ENCODE data around the gene PKNOX2. TPM values are rescaled to one million over a fixed set of nuclear protein-coding genes. Genes with fewer than 3 reads are reported as not detected.

The PKNOX2 gene
- total and polyA plus RNA-seq, 7 donors, result 0.23 to 4.7 (median 1.4) TPM

GRCh38 chr11:125476721-125477120 is 312.2 kb downstream of the PKNOX2 start:
- intact Hi-C loops (cut with DNase I), result no loop called here
- Histone ChIP-seq H3K4me3 (no peak overlapping the region), H3K27me3 (no peaks in the 10 kb centered on the region), H3K36me3 (peaks cover 0 to 28% (median 0%) of the 10 kb centered on the region in 4 donors), H3K9me3 (no peaks in the 10 kb centered on the region), H3K27ac (no peak overlapping the region), H3K4me1 (no peaks in the 10 kb centered on the region)
- WGBS, 2 donors, result 51 to 74% methylated on average over 3 of the region's 3 CpGs
- no peak for TF ChIP-seq POLR2AphosphoS5 (IDR thresholded peaks at IDR 0.05)
- no peak for TF ChIP-seq EP300 (IDR thresholded peaks at IDR 0.05)
- TF ChIP-seq POLR2A (IDR thresholded peaks at IDR 0.05), result no peak
- no peak for TF ChIP-seq CTCF (IDR thresholded peaks at IDR 0.05)
- no peak for DNase-seq

GRCh38 chr11:125479137-125479536 is 314.6 kb downstream of the PKNOX2 start:
- Histone ChIP-seq H3K4me1 (no peaks in the 10 kb centered on the region), H3K9me3 (no peaks in the 10 kb centered on the region), H3K27ac (no peak overlapping the region), H3K4me3 (no peak overlapping the region), H3K27me3 (no peaks in the 10 kb centered on the region), H3K36me3 (peaks cover 0 to 28% (median 0%) of the 10 kb centered on the region in 4 donors)
- DNase-seq, result no peak
- intact Hi-C loops (cut with DNase I), result no loop called here
- no peak for TF ChIP-seq POLR2A (IDR thresholded peaks at IDR 0.05)
- TF ChIP-seq CTCF (IDR thresholded peaks at IDR 0.05), result no peak
- TF ChIP-seq EP300 (IDR thresholded peaks at IDR 0.05), result no peak
- no peak for TF ChIP-seq POLR2AphosphoS5 (IDR thresholded peaks at IDR 0.05)
- 85 to 87% methylated on average over 3 of the region's 3 CpGs for WGBS, 2 donors

GRCh38 chr11:125481531-125481930 is 317.0 kb downstream of the PKNOX2 start:
- Histone ChIP-seq H3K4me1 (no peaks in the 10 kb centered on the region), H3K9me3 (no peaks in the 10 kb centered on the region), H3K27me3 (no peaks in the 10 kb centered on the region), H3K4me3 (no peak overlapping the region), H3K36me3 (peaks cover 0 to 37% (median 0%) of the 10 kb centered on the region in 4 donors), H3K27ac (no peak overlapping the region)
- 51 to 57% methylated on average over 3 of the region's 3 CpGs for WGBS, 2 donors
- no peak for TF ChIP-seq CTCF (IDR thresholded peaks at IDR 0.05)
- no peak for TF ChIP-seq EP300 (IDR thresholded peaks at IDR 0.05)
- no peak for TF ChIP-seq POLR2A (IDR thresholded peaks at IDR 0.05)
- no peak for TF ChIP-seq POLR2AphosphoS5 (IDR thresholded peaks at IDR 0.05)
- intact Hi-C loops (cut with DNase I), result no loop called here
- DNase-seq, result no peak

Small RNA genes lying within 50 kb of the gene (small RNA-seq; reads per million reads assigned to genes)
- gene RNU6-321P, result 0 reads per million in 3 donors

Other genes starting within 250 kb of the PKNOX2 start
- not detected for gene HEPN1, start 245.5 kb upstream of the PKNOX2 start, total RNA-seq
- gene HEPN1, start 245.5 kb upstream of the PKNOX2 start, polyA plus RNA-seq, result under 1 TPM in 1 of 3 donors, not detected in 2; 0.04 TPM
- 1 to 10 TPM in 2 of 4 donors, under 1 TPM in 2; 0.27 to 5.5 (median 1.2) TPM for gene HEPACAM, start 228.7 kb upstream of the PKNOX2 start, total RNA-seq
- gene HEPACAM, start 228.7 kb upstream of the PKNOX2 start, polyA plus RNA-seq, result under 1 TPM in 1 of 3 donors, not detected in 2; 0.52 TPM
- under 1 TPM; 0.41 to 0.99 (median 0.77) TPM for gene CCDC15, start 210.5 kb upstream of the PKNOX2 start, total RNA-seq
- under 1 TPM; 0.46 to 0.66 (median 0.60) TPM for gene CCDC15, start 210.5 kb upstream of the PKNOX2 start, polyA plus RNA-seq
- 10 to 100 TPM in 1 of 4 donors, 1 to 10 TPM in 3; 3.4 to 10.3 (median 6.6) TPM for gene SLC37A2, start 101.4 kb upstream of the PKNOX2 start, total RNA-seq
- gene SLC37A2, start 101.4 kb upstream of the PKNOX2 start, polyA plus RNA-seq, result 10 to 100 TPM in 1 of 3 donors, 1 to 10 TPM in 2; 1.2 to 14.1 (median 3.5) TPM
- gene TMEM218, start 53.1 kb upstream of the PKNOX2 start, total RNA-seq, result 10 to 100 TPM; 14.0 to 34.6 (median 26.0) TPM
- 10 to 100 TPM; 12.0 to 23.3 (median 15.6) TPM for gene TMEM218, start 53.1 kb upstream of the PKNOX2 start, polyA plus RNA-seq

All from sigmoid colon (tissue), 7 donors.